SK-N-SH (cell line): ENCODE results near the gene RPS6KB2. TPM values are rescaled to one million over a fixed set of nuclear protein-coding genes. Genes with fewer than 3 reads are reported as not detected.

Source experiments
- CTCF ChIA-PET: fragments of 300-600, 350-600 bp; formaldehyde crosslinking; extraction: SDS; loops from one replicate; lab custom pipeline; 2021; lab: Yijun Ruan, JAX
- POLR2A ChIA-PET: fragments of 350-600 bp; sonication (Branson Sonifier 250); formaldehyde crosslinking; extraction: SDS; loops from one replicate; lab custom pipeline; 2020; ENCODE audit warnings: antibody characterized with exemption, inconsistent platforms; lab: Yijun Ruan, JAX
- DNase-seq: peaks from one replicate; pipeline ENCODE4 v3.0.0; 2012
- H2AFZ ChIP-seq: fragments of 200-600 bp; sonication (generic); 2 replicates; pipeline ENCODE4 v1.8.1; 2016; ENCODE audit warnings: antibody characterized with exemption, mild to moderate bottlenecking, low read depth
- H3F3A ChIP-seq: fragments of 200-600 bp; sonication (generic); replicated peaks from 2 replicates; pipeline ENCODE3; 2016; ENCODE audit warnings: antibody characterized with exemption, mild to moderate bottlenecking; ENCODE audit not compliant: insufficient read depth
- H3K27ac ChIP-seq, 2 experiments: fragments of 200-500 bp in 1 of 2; fragments of 200-600 bp in 1 of 2; sonication (Bioruptor generic) in 1 of 2; sonication (generic), shearing (Covaris generic) in 1 of 2; 2 replicates each; pipeline versions ENCODE4 v1.5.1 to v1.6.1; 2014 to 2016; ENCODE audit warnings: low read depth in 2 of 2, inconsistent platforms in 1 of 2, low read length in 1 of 2, mild to moderate bottlenecking in 1 of 2, mixed read lengths in 1 of 2
- H3K27me3 ChIP-seq: fragments of 200-600 bp; sonication (generic), shearing (Covaris generic); 2 replicates; pipeline ENCODE4 v1.6.1; 2016; ENCODE audit warnings: mixed run types; ENCODE audit not compliant: insufficient read depth
- H3K36me3 ChIP-seq, 2 experiments: fragments of 200-500 bp in 1 of 2; fragments of 200-600 bp in 1 of 2; sonication (Bioruptor generic) in 1 of 2; sonication (generic) in 1 of 2; replicated peaks in 1 of 2; 2 replicates each; pipeline versions ENCODE3 to v1.5.1; 2014 to 2016; ENCODE audit warnings: low read length in 1 of 2, mild to moderate bottlenecking in 1 of 2; ENCODE audit not compliant: insufficient read depth in 2 of 2, control insufficient read depth in 1 of 2
- H3K4me1 ChIP-seq, 2 experiments: fragments of 200-500 bp in 1 of 2; fragments of 200-600 bp in 1 of 2; sonication (Bioruptor generic) in 1 of 2; sonication (generic), shearing (Covaris generic) in 1 of 2; 2 replicates each; pipeline versions ENCODE4 v1.5.1 to v1.6.1; 2014 to 2016; ENCODE audit warnings: low read depth in 1 of 2, low read length in 1 of 2, mixed run types in 1 of 2; ENCODE audit not compliant: insufficient read depth in 2 of 2, control insufficient read depth in 1 of 2
- H3K4me2 ChIP-seq: fragments of 200-600 bp; sonication (generic), shearing (Covaris generic); 2 replicates; pipeline ENCODE4 v1.6.1; 2017; ENCODE audit warnings: mixed run types
- H3K4me3 ChIP-seq, 2 experiments: fragments of 200-500 bp in 1 of 2; fragments of 200-600 bp in 1 of 2; sonication (Bioruptor generic) in 1 of 2; sonication (generic), shearing (Covaris generic) in 1 of 2; 2 replicates each; pipeline versions ENCODE4 v1.5.1 to v1.8.1; 2014 to 2016; ENCODE audit warnings: low read depth in 2 of 2, inconsistent platforms in 1 of 2, low read length in 1 of 2, mild to moderate bottlenecking in 1 of 2, mixed read lengths in 1 of 2, moderate library complexity in 1 of 2
- H3K79me2 ChIP-seq: fragments of 200-600 bp; sonication (generic); 2 replicates; pipeline ENCODE4 v1.8.1; 2017; ENCODE audit warnings: mild to moderate bottlenecking; ENCODE audit not compliant: insufficient read depth
- H3K9ac ChIP-seq: fragments of 200-600 bp; sonication (generic); 2 replicates; pipeline ENCODE4 v1.6.1; 2017; ENCODE audit warnings: mixed run types
- H3K9me2 ChIP-seq: fragments of 200-600 bp; sonication (generic); 2 replicates; pipeline ENCODE4 v1.6.1; 2017; ENCODE audit warnings: mixed run types
- H3K9me3 ChIP-seq: fragments of 200-600 bp; sonication (generic); 2 replicates; pipeline ENCODE4 v1.6.1; 2017; ENCODE audit warnings: mixed run types, mild to moderate bottlenecking, moderate library complexity
- H4K20me1 ChIP-seq: fragments of 200-600 bp; sonication (generic); 2 replicates; pipeline ENCODE4 v1.6.1; 2017; ENCODE audit warnings: mild to moderate bottlenecking, mixed run types; ENCODE audit not compliant: insufficient read depth
- EP300 ChIP-seq, 2 experiments: IDR thresholded peaks; 2 replicates each; pipeline versions ENCODE4 v1.4.0 to v1.6.1; 2012; ENCODE audit warnings: borderline replicate concordance in 1 of 2, low read depth in 1 of 2, low read length in 1 of 2
- EZH2phosphoT487 ChIP-seq: fragments of 200-600 bp; sonication (generic); IDR thresholded peaks from 2 replicates; pipeline ENCODE4 v1.6.1; 2017; ENCODE audit warnings: low read depth, mixed run types, mild to moderate bottlenecking, antibody characterized with exemption, moderate library complexity, borderline replicate concordance
- GATA2 ChIP-seq: sonication (generic); formaldehyde crosslinking; IDR thresholded peaks from 2 replicates; pipeline ENCODE4 v1.5.0; 2020; ENCODE audit warnings: mild to moderate bottlenecking, missing genetic modification reagents
- JUND ChIP-seq: IDR thresholded peaks from 2 replicates; pipeline ENCODE4 v1.4.0; 2012
- NFIC ChIP-seq: IDR thresholded peaks from 2 replicates; pipeline ENCODE4 v1.4.0; 2012; ENCODE audit warnings: borderline replicate concordance
- PBX3 ChIP-seq: IDR thresholded peaks from 2 replicates; pipeline ENCODE4; 2012
- RAD21 ChIP-seq: IDR thresholded peaks from 2 replicates; pipeline ENCODE4 v1.6.1; 2012; ENCODE audit warnings: mild to moderate bottlenecking, low read length
- REST ChIP-seq: IDR thresholded peaks from 2 replicates; pipeline ENCODE4 v1.6.1; 2012; ENCODE audit warnings: mild to moderate bottlenecking, low read depth, low read length, moderate library complexity
- RXRA ChIP-seq: IDR thresholded peaks from 2 replicates; pipeline ENCODE4 v1.4.0; 2012; ENCODE audit warnings: low read depth, mild to moderate bottlenecking, borderline replicate concordance
- SIN3A ChIP-seq: IDR thresholded peaks from 2 replicates; pipeline ENCODE4 v1.6.1; 2012; ENCODE audit warnings: low read depth, mild to moderate bottlenecking, low read length, moderate library complexity, borderline replicate concordance
- SMC3 ChIP-seq: IDR thresholded peaks from 2 replicates; pipeline ENCODE4 v1.6.1; 2012; ENCODE audit warnings: low read depth, low read length, improper control_type of control experiment
- TCF12 ChIP-seq: IDR thresholded peaks from 2 replicates; pipeline ENCODE4 v1.4.0; 2012
- TEAD4 ChIP-seq: IDR thresholded peaks from 2 replicates; pipeline ENCODE4 v1.4.0; 2012; ENCODE audit warnings: mild to moderate bottlenecking, borderline replicate concordance; ENCODE audit not compliant: insufficient read depth
- YY1 ChIP-seq: IDR thresholded peaks from 2 replicates; pipeline ENCODE4 v1.4.0; 2012; ENCODE audit warnings: low read depth, mild to moderate bottlenecking
- WGBS: methylation state at CpG from one replicate; pipeline ENCODE4 v1.1.6; 2017; ENCODE audit warnings: low lambda C conversion rate; 5-methylcytosine and 5-hydroxymethylcytosine counted together
- polyA plus RNA-seq, 3 experiments: library from polyadenylated mRNA; depleted of rRNA; stranded (reverse); fragments of >200 nt; gene quantifications; 2 replicates each; pipeline ENCODE4 v1.2.3, GENCODE V29; 2012
- TF ChIP-seq, protein P1 (sequence below): fragments of 200-600 bp; sonication (generic); IDR thresholded peaks from 2 replicates; pipeline ENCODE4 v1.6.1; 2017; ENCODE audit warnings: antibody characterized with exemption, mild to moderate bottlenecking, moderate library complexity

The RPS6KB2 gene
- polyA plus RNA-seq, 1 of the 3 experiments (the other 2 are of a cell fraction): 52.0 TPM

DNA sequence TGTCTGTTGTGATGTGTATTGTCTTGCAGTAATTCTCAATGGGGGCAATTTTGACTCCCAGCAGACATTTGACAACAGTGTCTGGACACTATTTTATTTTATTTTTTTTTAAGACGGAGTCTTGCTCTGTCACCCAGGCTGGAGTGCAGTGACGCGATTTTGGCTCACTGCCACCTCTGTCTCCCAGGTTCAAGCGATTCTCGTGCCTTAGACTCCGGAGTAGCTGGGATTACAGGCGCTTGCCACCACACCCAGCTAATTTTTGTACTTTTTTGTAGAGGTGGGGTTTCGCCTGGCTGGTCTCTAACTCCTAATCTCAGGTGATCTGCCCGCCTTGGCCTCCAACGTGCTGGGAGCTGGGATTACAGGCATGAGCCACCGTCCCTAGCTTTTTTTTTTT, 1.4 kb downstream of the RPS6KB2 start (continued):
- TF ChIP-seq SMC3: no peak

GRCh38 chr11:67431346-67432249, 3.3 kb downstream of the RPS6KB2 start:
- no peak overlapping the region for H3K27ac ChIP-seq
- H3F3A ChIP-seq: no peaks in the 10 kb centered on the region
- no peak overlapping the region for H3K9ac ChIP-seq
- POLR2A ChIA-PET: interaction anchor here (0.6 to 1.1 kb wide), 2 partner anchors 10 to 13 kb away, joined by 3 read pairs; no protein-coding TSS in a partner anchor
- H3K4me2 ChIP-seq: no peak overlapping the region
- TF ChIP-seq TCF12 (no peak), GATA2 (CRISPR knock-in tag) (no peak), NFIC (no peak), JUND (no peak)
- peaks cover 28% of the 10 kb centered on the region for H3K79me2 ChIP-seq
- no peaks in the 10 kb centered on the region for H3K9me2 ChIP-seq
- H3K27me3 ChIP-seq: no peaks in the 10 kb centered on the region
- H2AFZ ChIP-seq: no peak overlapping the region
- peaks cover 3 to 31% of the 10 kb centered on the region in 2 experiments for H3K36me3 ChIP-seq
- H4K20me1 ChIP-seq: no peaks in the 10 kb centered on the region
- CTCF ChIA-PET: interaction anchor here (1.0 to 1.3 kb wide), 2 partner anchors 37 to 49 kb away, joined by 3 to 4 read pairs; no protein-coding TSS in a partner anchor
- 94% methylated on average over 23 of the region's 24 CpGs for WGBS
- H3K4me3 ChIP-seq: no peak overlapping the region
- no peaks in the 10 kb centered on the region for H3K9me3 ChIP-seq
- peaks cover 3 to 10% of the 10 kb centered on the region in 2 experiments; a peak in 1 of 4 replicates for H3K4me1 ChIP-seq
- no peak for DNase-seq

DNA sequence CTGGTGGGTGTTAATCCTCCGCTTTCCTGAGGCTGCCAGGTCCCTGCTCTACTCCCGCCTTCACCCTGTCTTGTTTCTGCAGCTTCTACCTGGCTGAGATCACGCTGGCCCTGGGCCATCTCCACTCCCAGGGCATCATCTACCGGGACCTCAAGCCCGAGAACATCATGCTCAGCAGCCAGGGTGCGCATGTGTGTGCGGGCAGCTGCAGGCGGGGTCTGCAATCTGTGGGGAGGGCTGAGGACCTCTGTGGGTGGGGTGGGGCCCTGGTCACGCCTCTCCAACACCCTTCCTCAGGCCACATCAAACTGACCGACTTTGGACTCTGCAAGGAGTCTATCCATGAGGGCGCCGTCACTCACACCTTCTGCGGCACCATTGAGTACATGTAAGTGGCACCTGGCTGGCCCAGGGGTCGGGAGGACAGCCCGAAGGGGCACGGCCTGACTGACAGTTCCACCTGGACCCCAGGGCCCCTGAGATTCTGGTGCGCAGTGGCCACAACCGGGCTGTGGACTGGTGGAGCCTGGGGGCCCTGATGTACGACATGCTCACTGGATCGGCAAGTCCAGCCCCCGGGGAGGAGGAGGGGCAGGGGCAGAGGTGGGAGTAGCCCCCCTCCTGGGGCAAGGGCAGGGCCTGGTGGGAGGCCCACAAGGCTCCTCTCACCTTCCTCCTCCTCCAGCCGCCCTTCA, 4.5 kb downstream of the RPS6KB2 start:
- H3K9me3 ChIP-seq: no peaks in the 10 kb centered on the region
- no peaks in the 10 kb centered on the region for H3K27me3 ChIP-seq
- no peaks in the 10 kb centered on the region for H4K20me1 ChIP-seq
- no peak overlapping the region for H3K4me2 ChIP-seq
- DNase-seq: no peak
- H3K79me2 ChIP-seq: peaks cover 28% of the 10 kb centered on the region
- H2AFZ ChIP-seq: no peak overlapping the region
- H3K36me3 ChIP-seq: peaks cover 3 to 38% of the 10 kb centered on the region in 2 experiments
- TF ChIP-seq EP300 (IDR thresholded peaks at IDR 0.05; ENCODE audit: borderline replicate concordance in 1 of 2, low read depth in 1 of 2, low read length in 1 of 2) (no peak), YY1 (no peak), REST (no peak), JUND (no peak), RXRA (no peak), GATA2 (CRISPR knock-in tag) (no peak), SIN3A (no peak), TEAD4 (no peak), RAD21 (no peak), EZH2phosphoT487 (no peak), PBX3 (no peak)
- TF ChIP-seq, protein P1, sequence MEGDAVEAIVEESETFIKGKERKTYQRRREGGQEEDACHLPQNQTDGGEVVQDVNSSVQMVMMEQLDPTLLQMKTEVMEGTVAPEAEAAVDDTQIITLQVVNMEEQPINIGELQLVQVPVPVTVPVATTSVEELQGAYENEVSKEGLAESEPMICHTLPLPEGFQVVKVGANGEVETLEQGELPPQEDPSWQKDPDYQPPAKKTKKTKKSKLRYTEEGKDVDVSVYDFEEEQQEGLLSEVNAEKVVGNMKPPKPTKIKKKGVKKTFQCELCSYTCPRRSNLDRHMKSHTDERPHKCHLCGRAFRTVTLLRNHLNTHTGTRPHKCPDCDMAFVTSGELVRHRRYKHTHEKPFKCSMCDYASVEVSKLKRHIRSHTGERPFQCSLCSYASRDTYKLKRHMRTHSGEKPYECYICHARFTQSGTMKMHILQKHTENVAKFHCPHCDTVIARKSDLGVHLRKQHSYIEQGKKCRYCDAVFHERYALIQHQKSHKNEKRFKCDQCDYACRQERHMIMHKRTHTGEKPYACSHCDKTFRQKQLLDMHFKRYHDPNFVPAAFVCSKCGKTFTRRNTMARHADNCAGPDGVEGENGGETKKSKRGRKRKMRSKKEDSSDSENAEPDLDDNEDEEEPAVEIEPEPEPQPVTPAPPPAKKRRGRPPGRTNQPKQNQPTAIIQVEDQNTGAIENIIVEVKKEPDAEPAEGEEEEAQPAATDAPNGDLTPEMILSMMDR: no peak
- no peak overlapping the region for H3K27ac ChIP-seq
- no peak overlapping the region for H3K9ac ChIP-seq
- no peak overlapping the region for H3K4me3 ChIP-seq
- no peaks in the 10 kb centered on the region for H3K9me2 ChIP-seq
- no peaks in the 10 kb centered on the region for H3F3A ChIP-seq
- WGBS: over 99% methylated on average over 12 of the region's 22 CpGs
- peaks cover 3 to 8% of the 10 kb centered on the region in 2 experiments; a peak in 1 of 4 replicates for H3K4me1 ChIP-seq
- ChIA-PET CTCF (interaction anchor here (1.0 kb wide), 1 partner anchor 50 kb away, joined by 3 read pairs; no protein-coding TSS in a partner anchor), POLR2A (interaction anchor here (1.1 kb wide), 1 partner anchor 14 kb away, joined by 3 read pairs; no protein-coding TSS in a partner anchor)
